Thoracic aorta (tissue), 2 donors: Measurements from ENCODE around the gene MYO1E. TPM values are rescaled to one million over a fixed set of nuclear protein-coding genes. Genes with fewer than 3 reads are reported as not detected.

Source experiments
- ATAC-seq: fragments of 150-250 bp; one replicate; pipeline ENCODE4 v1.8.0; 2017; ENCODE audit warnings: low read depth; ENCODE audit not compliant: insufficient number of reproducible peaks, low FRiP score
- DNase-seq: peaks from one replicate; pipeline ENCODE4 v3.0.0-alpha.2; 2020; ENCODE audit warnings: low spot score
- H3K27ac ChIP-seq, 2 donors: fragments of 200-600 bp; sonication (generic); 1 replicate in 1 of 2; 2 replicates in 1 of 2; pipeline ENCODE4 v1.5.1; 2016; ENCODE audit warnings: mild to moderate bottlenecking in 2 of 2, moderate library complexity in 2 of 2
- H3K27me3 ChIP-seq: fragments of 200-600 bp; sonication (generic); replicated peaks from 2 replicates; pipeline ENCODE4 v1.6.0; 2016; ENCODE audit warnings: mild to moderate bottlenecking; ENCODE audit not compliant: insufficient read depth
- H3K36me3 ChIP-seq: fragments of 200-600 bp; sonication (generic); one replicate; pipeline ENCODE4 v1.5.1; 2016
- H3K4me1 ChIP-seq, 2 donors: fragments of 200-600 bp; sonication (generic); 1 replicate in 1 of 2; 2 replicates in 1 of 2; pipeline versions ENCODE4 v1.5.1 to v1.6.0; 2016; ENCODE audit warnings: low read depth in 2 of 2, mild to moderate bottlenecking in 1 of 2; ENCODE audit not compliant: control insufficient read depth in 1 of 2
- H3K4me3 ChIP-seq: fragments of 200-600 bp; sonication (generic); 2 replicates; pipeline ENCODE4 v1.5.1; 2016; ENCODE audit warnings: mild to moderate bottlenecking
- H3K9me3 ChIP-seq: fragments of 200-600 bp; sonication (generic); 2 replicates; pipeline ENCODE4 v1.5.1; 2016
- total RNA-seq, 2 donors: library from RNA; depleted of rRNA; stranded (reverse); fragments of >200 nt; gene quantifications; one replicate each; pipeline versions ENCODE4 v1.1.0 to v1.2.3, GENCODE V29; 2016
- TF ChIP-seq, protein P1 (sequence below): fragments of 200-600 bp; sonication (generic); IDR thresholded peaks from one replicate; pipeline ENCODE4 v1.5.1; 2019; ENCODE audit warnings: antibody characterized with exemption

MYO1E gene
- total RNA-seq, 2 donors from 2014 or later, result 56.2 to 121 TPM

DNA sequence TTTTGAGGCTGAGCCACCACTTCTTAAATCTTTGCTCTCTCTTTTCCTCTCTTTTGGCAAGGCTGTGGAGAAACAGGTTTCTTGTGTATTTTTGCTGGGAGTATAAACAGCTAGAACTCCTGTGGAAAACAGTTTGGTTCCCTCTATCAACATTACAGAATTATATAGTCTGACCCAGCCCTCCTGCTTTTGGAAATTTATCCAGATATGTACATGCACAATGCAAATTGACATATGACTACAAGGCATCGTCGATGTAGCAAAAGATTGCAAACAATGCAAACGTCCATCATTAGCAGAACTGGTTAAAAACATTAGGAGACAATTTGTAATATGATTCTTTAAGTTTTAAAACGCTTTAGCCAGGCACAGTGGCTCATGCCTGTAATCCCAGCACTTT, 12.5 kb upstream of the MYO1E start:
- Histone ChIP-seq H3K9me3 (no peaks in the 10 kb centered on the region), H3K27ac (no peak overlapping the region), H3K4me3 (no peak overlapping the region), H3K36me3 (peaks cover 9% of the 10 kb centered on the region), H3K4me1 (peaks cover 3 to 7% of the 10 kb centered on the region in 2 donors), H3K27me3 (no peaks in the 10 kb centered on the region)
- TF ChIP-seq, protein P1, sequence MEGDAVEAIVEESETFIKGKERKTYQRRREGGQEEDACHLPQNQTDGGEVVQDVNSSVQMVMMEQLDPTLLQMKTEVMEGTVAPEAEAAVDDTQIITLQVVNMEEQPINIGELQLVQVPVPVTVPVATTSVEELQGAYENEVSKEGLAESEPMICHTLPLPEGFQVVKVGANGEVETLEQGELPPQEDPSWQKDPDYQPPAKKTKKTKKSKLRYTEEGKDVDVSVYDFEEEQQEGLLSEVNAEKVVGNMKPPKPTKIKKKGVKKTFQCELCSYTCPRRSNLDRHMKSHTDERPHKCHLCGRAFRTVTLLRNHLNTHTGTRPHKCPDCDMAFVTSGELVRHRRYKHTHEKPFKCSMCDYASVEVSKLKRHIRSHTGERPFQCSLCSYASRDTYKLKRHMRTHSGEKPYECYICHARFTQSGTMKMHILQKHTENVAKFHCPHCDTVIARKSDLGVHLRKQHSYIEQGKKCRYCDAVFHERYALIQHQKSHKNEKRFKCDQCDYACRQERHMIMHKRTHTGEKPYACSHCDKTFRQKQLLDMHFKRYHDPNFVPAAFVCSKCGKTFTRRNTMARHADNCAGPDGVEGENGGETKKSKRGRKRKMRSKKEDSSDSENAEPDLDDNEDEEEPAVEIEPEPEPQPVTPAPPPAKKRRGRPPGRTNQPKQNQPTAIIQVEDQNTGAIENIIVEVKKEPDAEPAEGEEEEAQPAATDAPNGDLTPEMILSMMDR, result no peak
- no peak for ATAC-seq
- DNase-seq, result no peak

- no peaks in the 10 kb centered on the region for H3K27me3 ChIP-seq
- H3K4me1 ChIP-seq, result peaks cover 3 to 7% of the 10 kb centered on the region in 2 donors
- H3K9me3 ChIP-seq, result no peaks in the 10 kb centered on the region
- no peak for DNase-seq
- no peak overlapping the region for H3K4me3 ChIP-seq
- H3K36me3 ChIP-seq, result peaks cover 9% of the 10 kb centered on the region
- TF ChIP-seq, protein P1, result no peak
- H3K27ac ChIP-seq, result no peak overlapping the region
- no peak for ATAC-seq
Measured at GRCh38 chr15:59384507-59384906, 11.8 kb upstream of the MYO1E start.

GRCh38 chr15:59380902-59381610, 8.4 kb upstream of the MYO1E start:
- Histone ChIP-seq H3K4me1 (no peaks in the 10 kb centered on the region), H3K36me3 (peaks cover 9% of the 10 kb centered on the region), H3K9me3 (no peaks in the 10 kb centered on the region), H3K27ac (no peak overlapping the region), H3K4me3 (no peak overlapping the region), H3K27me3 (no peaks in the 10 kb centered on the region)
- ATAC-seq (no peak), DNase-seq (no peak)
- TF ChIP-seq, protein P1, result no peak

DNA sequence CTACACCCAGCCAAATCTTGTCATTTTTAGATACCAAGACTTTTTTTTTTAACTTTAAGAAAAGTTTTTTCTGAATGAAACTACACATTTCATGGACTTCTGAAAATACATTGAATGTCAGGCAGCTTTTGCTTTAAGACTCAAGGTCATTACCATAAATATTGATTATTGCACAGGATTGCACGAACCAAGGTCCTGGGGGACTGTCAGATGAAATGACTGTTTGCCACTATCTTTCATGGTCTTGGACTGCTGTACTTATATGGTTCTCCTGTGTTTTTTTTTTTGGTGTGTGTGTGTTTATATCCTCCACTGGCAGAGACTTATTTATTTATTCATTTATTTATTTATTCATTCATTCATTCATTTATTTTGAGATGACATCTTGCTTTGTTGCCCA, 6.9 kb upstream of the MYO1E start:
- TF ChIP-seq, protein P1, result no peak

DNA sequence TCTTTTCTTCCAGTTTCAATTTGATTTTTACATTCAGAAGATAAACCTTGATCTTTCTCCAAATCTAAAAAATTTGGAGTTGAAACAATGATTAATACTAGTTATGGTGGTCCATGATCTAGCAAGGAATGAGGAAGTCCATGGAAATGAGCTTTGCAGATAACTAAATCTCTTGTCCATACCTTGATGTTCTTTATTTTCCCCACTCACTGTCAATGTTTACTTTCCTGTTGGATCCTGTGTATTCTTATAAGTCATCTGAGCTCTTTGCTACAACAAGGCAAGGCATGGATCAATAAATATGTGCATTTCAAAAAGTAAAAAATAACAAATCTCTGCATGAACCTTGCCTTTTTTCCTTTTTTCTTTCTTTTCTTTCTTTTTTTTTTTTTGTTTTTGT, 6.2 kb upstream of the MYO1E start:
- peaks cover 9% of the 10 kb centered on the region for H3K36me3 ChIP-seq
- H3K4me1 ChIP-seq, result peaks cover 0 to 7% of the 10 kb centered on the region in 2 donors
- H3K9me3 ChIP-seq, result no peaks in the 10 kb centered on the region
- ATAC-seq (no peak), DNase-seq (no peak)
- no peaks in the 10 kb centered on the region for H3K27me3 ChIP-seq
- no peak overlapping the region for H3K4me3 ChIP-seq
- no peak overlapping the region for H3K27ac ChIP-seq
- TF ChIP-seq, protein P1, result no peak

More for the DNA sequence above, 6.9 kb upstream of the MYO1E start:
- Histone ChIP-seq H3K27me3 (no peaks in the 10 kb centered on the region), H3K9me3 (no peaks in the 10 kb centered on the region), H3K27ac (no peak overlapping the region), H3K4me3 (no peak overlapping the region), H3K36me3 (peaks cover 9% of the 10 kb centered on the region), H3K4me1 (peaks cover 0 to 4% of the 10 kb centered on the region in 2 donors)
- DNase-seq (no peak), ATAC-seq (no peak)
